Left lung (tissue), 10 donors: ENCODE measurements around the gene ATXN7. TPM values are rescaled to one million over a fixed set of nuclear protein-coding genes. Genes with fewer than 3 reads are reported as not detected.

ENCODE experiments used
- ATAC-seq: fragments of 200-7000 bp; cut with Tn5 transposase; one replicate; pipeline ENCODE4 v1.9.1; 2020; ENCODE audit warnings: moderate library complexity
- DNase-seq, 4 donors: peaks; one replicate each; pipeline ENCODE4 v3.0.0-alpha.2; 2013 to 2020
- H3K27ac ChIP-seq, 2 donors: fragments of 200-600 bp; sonication (generic) in 1 of 2; one replicate each; pipeline versions ENCODE4 v1.5.0 to v1.8.0; 2020 to 2021
- H3K27me3 ChIP-seq, 2 donors: fragments of 200-600 bp; sonication (generic) in 1 of 2; one replicate each; pipeline versions ENCODE4 v1.5.0 to v1.8.0; 2020 to 2021
- H3K36me3 ChIP-seq, 2 donors: fragments of 200-600 bp; sonication (generic) in 1 of 2; one replicate each; pipeline versions ENCODE4 v1.5.0 to v1.8.0; 2020 to 2021
- H3K4me1 ChIP-seq, 2 donors: fragments of 200-600 bp; one replicate each; pipeline ENCODE4 v1.8.0; 2021
- H3K4me3 ChIP-seq, 2 donors: fragments of 200-600 bp; sonication (generic) in 1 of 2; one replicate each; pipeline versions ENCODE4 v1.5.0 to v1.8.0; 2020 to 2021; ENCODE audit warnings: mild to moderate bottlenecking in 1 of 2
- H3K9me3 ChIP-seq, 2 donors: fragments of 200-600 bp; sonication (generic) in 1 of 2; one replicate each; pipeline versions ENCODE4 v1.5.0 to v1.8.0; 2020 to 2021
- intact Hi-C, 2 donors: fragments of 100-400 bp; cut with DNase I; formaldehyde crosslinking; loops; one replicate each; pipeline versions ENCODE4 v1.11.2 to v1.14.2; 2022
- polyA plus RNA-seq, 6 donors: library from polyadenylated mRNA; unstranded; fragments of 120-200 nt; gene quantifications; one replicate each; pipeline ENCODE4 v1.2.1, GENCODE V29; 2013; ENCODE audit not compliant: insufficient read length in 6 of 6
- total RNA-seq, 2 donors: library from RNA; stranded (reverse); fragmentation: NEBNext Ultra II Directional; extraction: Animal tissue kit (Norgen Biotek cat#: 25700); gene quantifications; one replicate each; pipeline ENCODE4 v1.2.1, GENCODE V29; 2021
- TF ChIP-seq, protein P1 (sequence below), 2 donors: fragments of 200-600 bp; sonication (generic) in 1 of 2; IDR thresholded peaks; one replicate each; pipeline versions ENCODE4 v1.5.0 to v1.8.0; 2021; ENCODE audit warnings: antibody characterized with exemption in 2 of 2
- donor health status: DM: no; HTN: yes; CAD: no.
- donor health status: DM: no; HTN: no; CAD: no.

The ATXN7 gene
- total and polyA plus RNA-seq, 8 donors, result 23.4 to 32.5 (median 26.0) TPM

DNA sequence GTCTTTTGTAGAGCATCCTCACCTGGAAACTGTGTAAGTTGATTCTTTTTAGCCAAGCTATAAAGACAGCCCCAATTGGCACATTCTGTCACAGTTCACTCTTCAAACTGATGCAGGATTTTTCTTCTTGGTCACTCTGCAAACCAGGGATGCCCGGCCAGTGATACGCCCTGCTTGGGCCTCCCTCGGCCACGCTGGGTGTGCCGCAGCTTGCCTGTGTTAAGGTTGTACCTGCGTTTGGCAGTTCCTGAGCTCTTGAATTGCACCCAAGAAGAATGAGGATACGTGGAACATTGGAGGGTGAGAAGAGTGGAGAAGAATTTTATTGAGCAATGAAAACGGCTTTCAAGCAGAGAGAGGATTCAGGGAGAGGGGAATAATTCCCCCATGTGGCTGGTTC, 109.7 kb downstream of the ATXN7 start:
- no peaks in the 10 kb centered on the region for H3K36me3 ChIP-seq
- TF ChIP-seq, protein P1, sequence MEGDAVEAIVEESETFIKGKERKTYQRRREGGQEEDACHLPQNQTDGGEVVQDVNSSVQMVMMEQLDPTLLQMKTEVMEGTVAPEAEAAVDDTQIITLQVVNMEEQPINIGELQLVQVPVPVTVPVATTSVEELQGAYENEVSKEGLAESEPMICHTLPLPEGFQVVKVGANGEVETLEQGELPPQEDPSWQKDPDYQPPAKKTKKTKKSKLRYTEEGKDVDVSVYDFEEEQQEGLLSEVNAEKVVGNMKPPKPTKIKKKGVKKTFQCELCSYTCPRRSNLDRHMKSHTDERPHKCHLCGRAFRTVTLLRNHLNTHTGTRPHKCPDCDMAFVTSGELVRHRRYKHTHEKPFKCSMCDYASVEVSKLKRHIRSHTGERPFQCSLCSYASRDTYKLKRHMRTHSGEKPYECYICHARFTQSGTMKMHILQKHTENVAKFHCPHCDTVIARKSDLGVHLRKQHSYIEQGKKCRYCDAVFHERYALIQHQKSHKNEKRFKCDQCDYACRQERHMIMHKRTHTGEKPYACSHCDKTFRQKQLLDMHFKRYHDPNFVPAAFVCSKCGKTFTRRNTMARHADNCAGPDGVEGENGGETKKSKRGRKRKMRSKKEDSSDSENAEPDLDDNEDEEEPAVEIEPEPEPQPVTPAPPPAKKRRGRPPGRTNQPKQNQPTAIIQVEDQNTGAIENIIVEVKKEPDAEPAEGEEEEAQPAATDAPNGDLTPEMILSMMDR (IDR thresholded peaks at IDR 0.05), result no peak
- intact Hi-C loops, result no loop called here
- H3K4me3 ChIP-seq, result no peak overlapping the region
- H3K4me1 ChIP-seq, result peaks cover 42 to 100% of the 10 kb centered on the region in 2 donors
- peak overlapping the region; percentile 16 to 45 for H3K27ac ChIP-seq
- ATAC-seq (peak; percentile 41), DNase-seq (no peak)
- H3K27me3 ChIP-seq, result no peaks in the 10 kb centered on the region
- H3K9me3 ChIP-seq, result no peaks in the 10 kb centered on the region

DNA sequence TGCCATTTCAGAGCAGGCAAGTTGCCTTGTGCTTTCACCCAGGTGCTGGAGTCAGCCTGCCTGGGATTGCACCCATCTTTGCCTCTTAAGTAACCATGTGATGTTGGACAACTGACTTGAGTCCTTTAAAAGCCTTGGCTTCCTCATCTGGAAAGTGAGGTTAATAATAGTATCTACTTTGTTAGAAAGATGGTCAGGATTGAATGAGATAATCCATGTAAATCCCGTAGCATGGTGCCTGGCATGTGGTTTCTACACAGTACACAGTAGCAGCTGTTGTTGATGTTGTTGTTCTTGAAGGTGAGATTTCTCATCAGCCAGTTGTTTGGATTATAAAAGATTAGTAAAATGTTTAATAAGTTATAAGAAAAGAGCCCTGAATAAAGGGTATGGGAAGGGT, 110.8 kb downstream of the ATXN7 start:
- Histone ChIP-seq H3K36me3 (no peaks in the 10 kb centered on the region), H3K27me3 (no peaks in the 10 kb centered on the region), H3K9me3 (no peaks in the 10 kb centered on the region), H3K4me3 (no peak overlapping the region), H3K4me1 (peaks cover 39 to 100% of the 10 kb centered on the region in 2 donors), H3K27ac (no peak overlapping the region)
- intact Hi-C loops, result no loop called here
- no peak for DNase-seq
- TF ChIP-seq, protein P1 (IDR thresholded peaks at IDR 0.05), result no peak
- ATAC-seq, result no peak

DNA sequence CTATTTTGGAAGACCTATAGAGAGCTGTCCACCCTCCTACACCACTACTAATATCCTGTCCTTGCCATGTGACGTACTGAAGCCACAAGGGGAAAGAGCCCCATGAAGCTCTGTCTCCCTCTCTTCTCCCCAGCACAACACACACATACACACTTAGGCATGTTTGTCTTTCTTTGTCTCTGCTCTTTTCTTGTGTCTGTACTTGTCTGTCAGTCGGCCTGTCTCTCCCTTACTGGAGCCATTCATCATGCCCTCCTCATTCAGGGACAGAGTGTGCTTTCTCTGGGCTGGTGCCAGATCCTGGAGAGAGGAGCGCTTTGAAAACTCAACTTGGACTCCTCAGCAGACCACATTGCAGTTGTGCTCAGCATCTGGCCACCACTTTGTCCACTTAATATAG, 112.1 kb downstream of the ATXN7 start:
- TF ChIP-seq, protein P1 (IDR thresholded peaks at IDR 0.05), result no peak
- H3K4me3 ChIP-seq, result no peak overlapping the region
- DNase-seq (no peak), ATAC-seq (peak; percentile 7)
- no peaks in the 10 kb centered on the region for H3K9me3 ChIP-seq
- H3K4me1 ChIP-seq, result peaks cover 28 to 98% of the 10 kb centered on the region in 2 donors
- H3K36me3 ChIP-seq, result peaks cover 0 to 9% of the 10 kb centered on the region in 2 donors
- no peaks in the 10 kb centered on the region for H3K27me3 ChIP-seq
- intact Hi-C loops, result no loop called here
- H3K27ac ChIP-seq, result peak overlapping the region; percentile 64 to 81

DNA sequence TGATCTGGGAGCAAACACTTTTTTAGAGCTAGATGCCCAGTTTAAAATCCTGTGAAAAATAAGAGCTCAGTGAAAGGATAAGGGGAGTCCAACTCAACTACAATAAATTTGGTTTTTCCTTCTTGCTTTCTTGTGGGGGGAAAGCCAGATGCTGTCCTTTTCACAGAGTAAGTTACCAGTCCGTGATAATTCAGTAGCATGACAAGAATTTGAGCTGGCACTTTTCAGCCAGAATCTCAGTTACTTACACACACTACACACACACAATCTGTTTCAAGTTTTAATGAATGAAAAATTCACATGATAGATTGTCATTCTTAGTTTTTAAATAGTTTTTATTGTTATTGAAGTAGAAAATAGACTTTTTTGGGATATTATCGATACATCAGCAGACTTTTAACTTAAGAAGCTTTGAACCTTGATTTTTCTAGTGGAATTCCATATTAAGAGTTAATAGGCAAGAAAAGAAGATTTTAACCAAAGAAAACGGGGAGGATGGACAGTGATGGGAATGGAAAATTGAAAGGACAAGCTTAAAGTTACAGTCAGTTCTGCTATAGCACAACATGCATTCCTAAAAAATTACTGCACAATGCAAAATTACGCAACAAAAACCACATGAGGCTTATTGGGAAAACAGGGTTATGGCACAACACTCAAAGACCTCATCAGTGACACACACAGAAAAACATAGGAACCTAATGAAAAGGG, 112.6 kb downstream of the ATXN7 start:
- peak; percentile 46 for ATAC-seq
- H3K27me3 ChIP-seq, result no peaks in the 10 kb centered on the region
- H3K27ac ChIP-seq, result peak overlapping the region; percentile 64 to 81
- intact Hi-C loops, result no loop called here
- H3K4me1 ChIP-seq, result peaks cover 23 to 98% of the 10 kb centered on the region in 2 donors
- H3K4me3 ChIP-seq, result no peak overlapping the region
- TF ChIP-seq, protein P1 (IDR thresholded peaks at IDR 0.05), result no peak
- peaks cover 0 to 15% of the 10 kb centered on the region in 2 donors for H3K36me3 ChIP-seq
- peak in 1 of 4 donors; percentile 72 for DNase-seq
- H3K9me3 ChIP-seq, result no peaks in the 10 kb centered on the region

DNA sequence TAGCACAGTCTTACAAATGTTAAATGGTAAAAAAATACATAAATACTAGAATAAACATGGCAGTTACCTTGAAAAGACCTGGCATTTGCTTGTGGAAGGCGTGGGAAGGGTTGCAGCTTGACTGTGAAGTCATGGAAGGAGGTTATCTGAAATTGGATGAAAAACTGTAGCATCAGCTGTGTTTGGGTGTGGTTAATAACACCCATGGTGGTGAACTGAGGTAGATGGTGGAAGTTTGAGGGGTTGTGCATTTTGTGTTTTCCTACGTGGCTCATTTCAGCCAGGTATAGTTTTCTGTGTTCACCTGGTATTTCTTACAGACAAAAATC, 113.2 kb downstream of the ATXN7 start:
- Histone ChIP-seq H3K36me3 (peaks cover 0 to 20% of the 10 kb centered on the region in 2 donors), H3K9me3 (no peaks in the 10 kb centered on the region), H3K27ac (peak overlapping the region; percentile 49 to 81), H3K27me3 (no peaks in the 10 kb centered on the region), H3K4me3 (no peak overlapping the region), H3K4me1 (peaks cover 18 to 98% of the 10 kb centered on the region in 2 donors)
- intact Hi-C loops, result no loop called here
- no peak for ATAC-seq
- TF ChIP-seq, protein P1 (IDR thresholded peaks at IDR 0.05), result no peak
- no peak for DNase-seq
